Measurements from ENCODE around the gene CHP2.
"Not testable (repeated sequence)": the region's sequence is repeated elsewhere in the genome, so short reads cannot be mapped to it uniquely, and the experiment has no call there.

The CHP2 gene

DNA sequence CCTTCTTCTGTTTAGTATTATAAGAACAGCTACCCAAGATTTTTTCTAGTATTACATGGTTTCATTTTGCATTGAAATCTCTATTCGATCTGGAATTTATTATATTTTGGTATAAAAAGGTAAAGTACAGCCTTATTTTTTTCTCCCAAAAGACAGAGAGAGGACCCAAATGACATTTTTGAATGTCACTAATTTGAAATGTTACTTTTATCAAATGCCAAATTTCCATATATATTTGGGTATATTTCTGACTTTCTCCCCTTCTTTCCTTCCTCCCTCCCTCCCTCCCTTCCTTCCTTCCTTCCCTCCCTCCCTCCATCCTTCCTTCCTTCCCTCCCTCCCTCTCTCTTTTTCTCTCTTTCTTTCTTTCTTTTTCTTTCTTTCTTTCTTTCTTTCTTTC lies 6.2 kb upstream of the CHP2 start:
- no peak for DNase-seq

DNA sequence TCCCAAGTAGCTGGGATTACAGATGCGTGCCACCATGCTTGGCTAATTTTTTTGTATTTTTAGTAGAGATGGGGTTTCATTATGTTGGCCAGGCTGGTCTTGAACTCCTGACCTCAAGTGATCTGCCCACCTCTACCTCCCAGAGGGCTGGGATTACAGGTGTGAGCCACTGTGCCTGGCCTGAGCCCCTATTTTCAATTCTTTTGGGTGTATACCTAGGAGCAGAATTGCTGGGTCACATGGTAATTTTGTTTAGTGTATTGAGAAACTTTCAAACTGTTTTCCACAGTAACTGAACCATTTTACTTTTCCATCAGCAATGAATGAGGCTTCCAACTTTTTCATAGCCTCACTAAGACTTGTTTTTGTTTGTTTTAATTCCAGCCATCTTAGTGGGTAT lies 3.8 kb upstream of the CHP2 start:
- DNase-seq = not testable (repeated sequence)

DNA sequence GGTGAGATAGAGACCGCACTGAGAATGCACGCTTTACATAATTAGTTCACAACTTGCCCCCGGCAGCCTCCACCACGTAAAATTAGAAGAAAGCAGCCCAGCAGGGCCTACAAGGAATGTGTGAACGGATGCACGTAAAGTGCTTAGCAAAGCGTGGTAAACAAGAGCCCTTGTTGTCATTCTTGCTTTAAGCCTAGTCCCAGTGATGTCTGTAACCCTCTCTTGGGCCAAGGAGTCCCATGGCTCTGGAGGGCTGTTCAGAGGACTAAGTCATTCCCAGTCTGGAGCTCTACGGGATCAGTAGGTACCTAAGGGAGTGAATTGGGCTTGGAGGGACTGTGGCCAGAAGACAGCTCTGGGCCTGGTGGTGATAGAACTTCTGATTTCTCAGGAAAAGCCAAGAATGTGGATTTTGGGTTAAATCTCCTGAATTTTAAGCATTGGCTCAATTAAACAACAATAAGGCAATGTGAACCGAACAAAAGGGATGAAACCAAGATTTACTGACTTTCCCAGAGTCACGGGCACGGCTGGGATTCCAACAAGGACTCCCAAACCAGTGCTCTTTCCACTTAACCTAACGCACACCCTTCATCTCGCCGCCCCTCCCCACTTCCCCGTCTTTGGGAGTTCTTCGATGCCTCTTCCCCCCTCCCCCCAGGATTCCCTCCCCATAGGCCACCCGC lies 775 bp upstream of the CHP2 start:
- DNase-seq = no peak

DNA sequence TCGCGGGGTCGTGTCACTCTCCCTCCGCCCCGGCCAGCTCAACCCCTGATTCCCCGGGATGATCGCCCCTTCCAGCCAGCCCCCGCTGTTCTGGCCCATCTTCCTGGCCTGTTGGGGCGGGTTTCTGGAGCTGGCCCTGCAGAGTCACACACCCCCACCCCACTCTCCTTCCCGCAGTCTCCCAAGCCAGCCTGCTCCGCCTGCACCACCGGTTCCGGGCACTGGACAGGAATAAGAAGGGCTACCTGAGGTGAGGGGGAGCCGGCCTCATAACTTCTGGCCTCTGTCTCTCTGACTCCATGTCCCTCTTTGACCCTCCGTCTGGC lies 621 bp downstream of the CHP2 start:
- DNase-seq = no peak

DNA sequence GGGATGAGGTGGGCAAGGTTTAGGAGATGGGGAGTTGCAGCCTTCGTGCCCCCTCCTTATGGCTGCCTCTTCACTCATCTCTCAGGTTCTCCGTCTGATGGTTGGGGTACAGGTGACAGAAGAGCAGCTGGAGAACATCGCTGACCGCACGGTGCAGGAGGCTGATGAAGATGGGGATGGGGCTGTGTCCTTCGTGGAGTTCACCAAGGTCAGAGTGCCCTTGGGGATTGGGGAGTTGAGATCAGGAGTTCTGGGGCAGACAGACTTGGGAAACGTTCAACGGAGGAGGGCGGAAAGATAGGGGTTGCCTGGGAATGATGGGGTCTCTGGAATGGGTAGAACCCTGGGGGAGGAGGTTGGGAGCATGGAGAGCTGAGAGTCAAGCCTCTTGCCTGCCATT lies 2.3 kb downstream of the CHP2 start:
- no peak for DNase-seq

DNA sequence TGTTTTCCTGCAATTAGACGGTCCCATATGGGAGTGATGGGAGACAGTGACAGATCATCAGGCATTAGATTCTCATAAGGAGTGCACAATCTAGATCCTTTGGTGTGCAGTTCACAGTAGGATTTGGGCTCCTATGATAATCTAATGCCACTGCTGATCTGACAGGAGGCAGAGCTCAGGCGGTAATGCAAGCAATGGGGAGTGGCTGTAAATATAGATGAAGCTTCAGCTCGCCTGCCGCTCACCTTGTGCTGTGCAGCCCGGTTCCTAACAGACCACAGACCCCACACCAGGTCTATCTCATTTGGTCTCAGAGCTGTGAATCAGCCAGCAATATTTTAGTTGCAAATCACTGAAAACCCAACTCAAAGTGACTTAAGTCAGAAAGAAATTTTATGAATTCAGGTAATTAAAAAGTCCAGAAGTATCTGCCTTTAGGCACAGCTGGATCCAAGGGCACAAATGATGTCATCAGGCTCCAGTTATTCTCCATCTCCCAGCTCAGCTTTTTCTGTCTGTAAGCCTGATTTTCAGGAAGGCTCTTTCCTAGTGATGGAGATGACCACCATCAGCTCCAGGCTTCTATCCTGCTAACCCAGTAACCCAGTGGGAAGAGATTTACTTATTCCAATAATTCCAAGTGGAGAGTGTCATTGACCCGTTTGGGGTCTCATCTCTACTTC lies 3.3 kb downstream of the CHP2 start:
- no peak for DNase-seq

DNA sequence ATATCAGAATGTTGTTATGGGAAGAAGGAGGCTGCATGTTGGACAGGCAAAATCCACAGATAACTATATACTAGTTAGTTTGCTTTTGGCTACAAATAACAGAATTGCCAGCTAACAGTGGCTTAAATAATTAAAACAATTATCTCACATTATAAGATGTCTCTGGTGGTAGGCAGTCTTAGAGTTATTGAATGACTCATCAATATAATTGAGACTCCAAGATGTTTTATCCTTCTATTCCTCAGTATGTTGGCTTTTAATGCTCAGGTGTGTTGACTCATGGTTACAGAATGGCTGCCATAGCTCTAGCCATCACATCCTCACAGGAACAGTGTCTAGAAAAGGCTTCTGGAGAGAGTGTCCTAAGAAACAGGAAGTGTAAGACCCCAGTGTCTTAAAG lies 11.1 kb downstream of the CHP2 start:
- no peak for DNase-seq

DNA sequence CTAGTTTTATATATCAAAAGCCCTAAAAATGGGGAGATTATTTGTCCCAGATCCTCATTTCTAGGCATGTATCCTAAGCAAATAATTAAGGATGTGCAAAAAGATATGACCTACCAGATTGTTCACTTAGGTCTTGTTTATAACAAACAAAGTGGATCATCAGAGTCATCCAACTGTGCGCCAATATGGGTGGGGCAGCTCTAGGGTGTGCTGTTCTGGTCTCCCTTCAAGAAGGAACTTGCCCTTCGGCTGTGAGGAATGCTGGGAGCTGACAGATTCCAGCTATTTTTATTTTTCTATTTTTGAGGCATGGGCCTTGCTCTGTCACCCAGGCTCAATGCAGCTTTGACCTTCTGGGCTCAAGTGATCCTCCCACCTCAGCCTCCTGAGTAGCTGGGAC lies 13.8 kb downstream of the CHP2 start:
- DNase-seq = no peak

DNA sequence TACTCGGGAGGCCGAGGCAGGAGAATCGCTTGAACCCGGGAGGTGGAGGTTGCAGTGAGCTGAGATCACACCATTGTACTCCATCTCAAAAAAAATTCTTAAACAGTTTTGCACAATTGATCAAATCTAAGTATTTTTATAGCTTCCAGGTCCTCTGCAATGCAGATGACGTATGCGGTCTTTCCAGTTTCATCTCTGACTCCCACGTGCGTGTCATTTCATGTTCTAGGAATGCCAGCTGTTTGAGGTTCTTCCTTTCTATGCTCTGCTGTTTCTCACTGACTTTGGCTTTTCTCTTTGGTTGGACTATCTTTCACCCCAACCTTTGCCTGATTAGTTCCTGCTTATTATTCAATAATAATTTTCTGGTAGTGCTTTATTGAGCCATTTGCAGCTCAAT lies 16.2 kb downstream of the CHP2 start:
- peak; percentile 7 for DNase-seq

DNA sequence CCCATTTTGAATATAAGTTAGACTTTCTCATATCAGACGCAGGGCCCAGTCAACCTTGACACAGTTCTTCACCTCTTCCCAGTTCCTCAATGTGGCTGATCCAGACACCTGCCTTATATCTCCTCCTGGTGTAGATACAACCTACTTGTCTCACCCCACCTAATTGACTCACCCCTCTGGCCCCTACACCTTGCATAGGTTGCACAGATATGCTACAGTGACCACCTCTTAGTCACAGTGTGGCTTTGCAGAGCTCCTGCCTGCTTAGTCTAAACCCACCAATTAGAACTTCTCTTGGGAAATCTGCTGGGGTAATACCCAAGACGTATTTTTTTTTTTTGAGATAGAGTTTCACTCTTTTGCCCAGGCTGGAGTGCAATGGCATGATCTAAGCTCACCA lies 16.8 kb downstream of the CHP2 start:
- no peak for DNase-seq

DNA sequence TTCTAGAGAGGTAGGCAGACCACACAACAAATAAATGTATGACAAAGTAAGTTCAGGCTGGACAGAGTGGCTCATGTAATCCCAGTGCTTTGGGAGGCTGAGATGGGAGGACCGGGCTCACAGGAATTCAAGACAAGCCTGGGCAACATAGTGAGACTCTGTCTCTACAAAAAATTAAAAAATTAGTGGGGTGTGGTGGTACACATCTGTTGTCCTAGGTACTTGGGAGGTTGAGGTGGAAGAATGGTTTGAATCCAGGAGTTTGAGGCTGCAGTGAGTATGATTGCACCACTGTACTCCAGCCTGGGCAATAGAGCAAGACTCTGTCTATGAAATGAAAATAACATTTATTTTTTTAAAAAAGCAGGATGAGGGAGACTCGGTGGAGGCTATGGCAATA lies 18.5 kb downstream of the CHP2 start:
- no peak for DNase-seq

DNA sequence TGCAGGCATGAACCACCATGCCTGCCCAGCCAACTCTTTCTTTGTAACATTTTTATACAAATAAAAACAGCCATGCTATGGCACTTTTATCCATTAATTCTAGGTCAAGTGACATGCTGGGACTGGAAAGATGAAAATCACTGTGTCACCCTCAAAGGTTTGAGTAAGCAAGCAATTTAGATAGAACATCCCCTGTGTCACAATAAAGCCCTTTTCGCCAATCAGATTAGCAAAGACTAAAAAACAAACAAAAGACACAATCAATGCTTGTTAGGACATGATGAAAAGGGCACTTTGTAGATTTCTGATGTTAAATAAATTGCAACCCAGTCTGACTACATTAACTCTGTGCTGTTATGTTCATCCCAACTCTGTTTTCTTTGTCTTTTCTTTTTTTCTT lies 26.4 kb downstream of the CHP2 start:
- DNase-seq = no peak

DNA sequence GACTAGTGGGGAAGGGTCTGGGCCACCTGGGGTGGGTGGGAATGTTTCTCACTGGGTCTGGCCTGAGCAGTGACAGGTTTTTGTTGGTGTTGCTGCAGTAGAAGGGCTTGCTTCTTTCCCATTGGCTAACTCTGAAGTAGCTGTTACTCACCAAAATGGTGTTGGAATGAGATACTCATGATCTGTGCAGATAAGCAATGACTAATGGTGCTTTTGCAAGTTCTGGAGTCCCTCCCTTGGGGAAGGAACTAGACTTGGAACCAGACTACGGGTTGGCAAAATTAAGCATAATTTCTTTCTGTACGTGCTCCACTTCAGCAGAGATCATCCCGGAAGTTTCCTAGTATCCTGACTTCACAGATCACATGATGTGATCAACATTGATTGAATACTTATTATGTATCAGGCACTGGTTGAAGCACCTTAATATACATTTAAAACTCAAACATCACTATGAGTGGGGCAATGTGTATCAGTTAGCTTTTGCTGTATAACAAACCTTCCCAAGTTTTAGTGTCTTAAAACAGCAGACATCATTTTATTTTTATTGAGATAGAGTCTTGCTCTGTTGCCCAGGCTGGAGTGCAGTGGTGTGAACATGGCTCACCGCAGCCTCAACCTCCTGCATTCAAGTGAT lies 30.1 kb downstream of the CHP2 start:
- no peak for DNase-seq

DNA sequence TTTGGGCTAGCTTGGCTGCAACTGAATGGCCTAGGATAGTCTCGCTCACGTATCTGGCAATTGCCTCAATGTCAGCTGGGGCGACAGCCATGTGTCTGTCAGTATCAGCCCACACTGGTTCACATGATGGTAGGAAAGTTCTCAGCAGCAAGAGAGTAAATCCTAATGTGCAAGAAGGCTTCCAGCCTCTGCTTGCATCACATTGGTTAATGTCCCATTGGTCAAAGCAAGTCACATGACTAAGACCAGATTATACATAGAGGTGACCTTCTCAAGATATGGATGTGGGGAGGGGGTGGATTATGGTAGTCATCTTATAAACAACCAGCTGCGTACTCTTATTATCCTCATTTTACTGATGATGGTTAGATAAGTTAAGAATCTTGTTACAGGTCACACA lies 31.0 kb downstream of the CHP2 start:
- DNase-seq = no peak

DNA sequence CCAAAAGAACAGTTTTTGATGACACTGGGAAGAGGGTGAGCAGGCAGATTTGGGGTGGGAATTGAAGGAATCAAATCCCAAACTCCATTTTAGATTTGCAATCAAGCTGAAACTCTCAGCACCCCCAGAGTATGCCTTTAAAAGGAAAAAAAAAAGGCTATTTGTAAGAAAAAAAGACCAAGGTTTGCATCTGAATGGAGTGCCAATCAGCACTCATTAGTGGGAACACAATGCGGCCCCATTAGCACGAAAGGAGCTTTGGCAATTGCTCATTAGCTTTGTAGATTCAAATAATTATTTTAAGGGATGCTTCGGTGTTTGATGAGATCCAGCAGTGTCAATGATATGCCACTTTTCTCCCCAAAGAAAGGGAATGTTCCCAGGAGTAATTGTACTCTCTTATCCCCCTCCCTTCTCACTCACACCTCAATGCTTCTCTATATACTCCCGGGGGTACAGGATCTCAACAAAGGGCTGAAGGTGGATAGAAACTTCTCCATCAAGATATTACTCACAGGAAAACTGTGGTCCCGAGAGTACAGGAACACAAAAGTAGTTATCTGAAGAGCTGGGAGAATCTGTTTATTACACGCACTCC lies 32.2 kb downstream of the CHP2 start:
- no peak for DNase-seq

DNA sequence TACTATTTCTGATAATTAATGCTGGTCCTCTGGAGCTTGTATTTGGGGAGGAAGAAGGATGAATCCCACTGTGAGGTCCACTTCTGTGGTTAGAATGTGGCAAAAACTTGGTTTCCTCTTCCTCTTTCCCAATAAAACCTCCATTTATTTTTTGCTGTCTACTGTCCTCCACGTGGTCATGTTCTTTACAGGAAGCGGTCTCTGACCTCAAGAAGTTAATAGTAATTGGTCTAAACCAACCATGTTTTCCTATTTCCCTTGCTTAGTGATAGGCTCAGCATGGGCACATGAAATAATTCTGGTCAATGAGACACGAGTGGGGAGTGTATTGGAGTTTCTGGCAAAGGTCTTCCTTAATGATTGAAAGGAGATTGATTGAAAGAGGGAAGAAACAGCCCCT lies 33.9 kb downstream of the CHP2 start:
- no peak for DNase-seq

DNA sequence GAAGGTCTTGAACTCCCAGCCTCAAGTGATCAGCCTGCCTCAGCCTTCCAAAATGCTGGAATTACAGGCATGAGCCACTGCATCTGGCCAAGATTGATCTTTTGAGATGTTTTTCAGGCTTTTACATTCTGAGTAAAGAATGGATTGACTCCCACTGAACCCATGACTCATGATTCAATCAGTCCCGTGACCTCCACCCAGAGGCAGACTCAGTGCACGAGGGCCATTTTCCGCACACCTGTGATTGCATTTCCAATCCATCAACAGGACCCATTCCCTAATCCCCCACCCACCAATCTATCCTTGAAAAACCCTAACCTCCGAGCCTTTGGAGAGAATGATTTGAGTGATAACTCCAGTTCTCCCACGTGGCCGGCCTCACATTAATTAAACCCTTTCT lies 40.6 kb downstream of the CHP2 start:
- no peak for DNase-seq

DNA sequence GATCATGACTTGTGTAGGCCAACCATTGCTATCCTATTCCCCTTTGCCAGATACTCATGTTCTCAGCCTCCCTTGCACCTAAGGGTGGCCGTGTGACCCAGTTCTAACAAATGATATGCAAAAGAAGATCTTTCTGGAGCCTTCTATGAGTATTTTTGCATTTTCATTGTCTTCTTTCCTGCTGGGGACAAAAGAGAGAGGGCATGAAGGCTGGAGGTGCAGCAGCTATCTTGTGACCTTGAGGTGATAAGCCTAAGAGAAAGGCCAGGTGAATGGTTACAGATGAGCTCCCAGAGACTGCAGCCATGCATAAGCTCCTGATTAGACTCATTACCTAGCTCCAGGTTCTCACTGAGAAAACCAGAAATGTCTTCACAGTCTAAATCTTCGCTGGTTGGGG lies 42.1 kb downstream of the CHP2 start:
- DNase-seq = no peak

DNA sequence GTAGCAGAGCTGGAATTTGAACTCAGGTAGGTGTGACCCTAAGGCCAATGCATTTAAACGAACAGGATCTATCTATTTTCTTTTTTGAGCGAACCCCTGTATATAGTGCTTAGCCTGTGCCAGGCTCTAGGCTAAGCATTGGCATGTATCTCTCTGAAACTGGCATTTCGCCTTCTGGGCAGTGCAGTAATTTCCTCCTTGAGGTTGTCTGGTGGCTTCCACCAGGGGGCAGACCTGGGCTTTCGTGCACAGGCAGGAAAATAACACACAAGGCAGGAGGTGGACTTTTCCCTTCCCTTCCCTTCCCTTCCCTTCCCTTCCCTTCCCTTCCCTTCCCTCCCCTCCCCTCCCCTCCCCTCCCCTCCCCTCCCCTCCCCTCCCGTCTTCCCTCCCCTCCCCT lies 46.6 kb downstream of the CHP2 start:
- DNase-seq = peak; percentile 70

DNA sequence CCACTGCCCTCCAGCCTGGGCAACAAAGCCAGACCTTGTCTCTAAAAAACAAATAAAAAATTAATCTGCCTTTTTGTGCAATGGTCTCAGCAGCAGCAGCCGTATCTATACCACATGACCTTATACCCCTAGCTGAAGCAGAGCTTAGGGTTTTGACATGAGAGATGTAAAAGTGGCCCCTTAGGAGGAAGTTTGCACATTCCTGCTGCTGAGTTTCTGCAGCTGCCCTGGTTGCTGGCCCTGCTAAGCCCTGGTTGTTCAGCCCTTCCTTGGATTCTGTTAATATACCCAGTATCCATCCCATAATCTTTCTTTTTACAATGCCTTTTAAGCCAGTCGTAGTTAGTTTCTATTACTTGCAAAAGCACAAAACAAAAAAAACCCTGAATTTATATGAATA lies 48.0 kb downstream of the CHP2 start:
- DNase-seq = no peak

DNA sequence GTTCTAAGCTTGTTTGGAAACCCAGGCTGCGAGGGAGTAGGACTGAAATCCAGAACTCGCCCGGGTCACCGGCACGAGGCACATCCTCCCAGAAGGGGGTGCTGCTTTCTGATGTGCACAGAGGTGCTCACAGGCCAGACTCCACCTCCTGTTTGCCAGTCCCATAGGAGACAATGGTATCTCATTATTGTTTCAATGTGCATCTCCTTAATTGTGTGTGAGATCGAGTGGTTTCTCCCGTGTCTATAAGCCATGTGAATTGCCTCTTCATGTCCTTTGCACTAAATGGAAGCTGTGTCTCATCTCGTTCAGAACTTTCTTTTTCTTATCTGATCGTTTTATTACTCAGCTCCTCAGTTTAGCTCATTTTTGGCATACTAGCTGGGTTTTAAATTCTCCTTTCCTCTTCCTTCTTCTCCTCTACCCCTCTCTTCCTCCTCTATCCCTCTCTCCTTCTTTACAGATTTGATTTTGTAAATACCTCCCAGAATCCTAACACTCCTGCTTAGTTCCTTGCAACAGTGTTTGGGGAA lies 48.8 kb downstream of the CHP2 start:
- DNase-seq = peak; percentile 26

DNA sequence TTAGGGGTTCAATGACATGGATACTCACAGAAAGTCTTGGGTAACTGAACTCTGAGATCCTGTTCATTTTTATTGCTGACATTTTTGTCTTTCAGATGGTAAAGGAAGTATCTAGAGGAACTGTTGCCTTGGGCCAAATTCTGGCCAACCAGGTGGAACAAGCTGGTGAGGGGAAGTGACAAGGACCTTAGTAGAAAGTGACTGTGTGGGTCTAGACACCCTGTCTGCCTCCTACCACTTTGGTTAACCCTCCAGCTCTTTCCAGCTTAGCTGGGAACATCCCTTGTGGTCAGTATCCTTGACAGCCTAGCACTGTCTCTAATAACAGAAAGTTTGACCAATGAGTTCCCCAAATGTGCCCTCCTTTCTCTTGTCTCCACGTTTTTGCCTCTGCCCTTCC lies 52.2 kb downstream of the CHP2 start:
- no peak for DNase-seq
